Ishikawa (cell line): ENCODE data around the gene CDKN2AIPNL.

Experiments
- CREB1 ChIP-seq: IDR thresholded peaks from 2 replicates; pipeline ENCODE4 v1.6.1; 2012; ENCODE audit warnings: low read depth
- EGR1 ChIP-seq: IDR thresholded peaks from 2 replicates; pipeline ENCODE4 v1.6.1; 2012
- EP300 ChIP-seq: IDR thresholded peaks from 2 replicates; pipeline ENCODE4 v1.6.1; 2012; ENCODE audit warnings: borderline replicate concordance
- MAX ChIP-seq: IDR thresholded peaks from 2 replicates; pipeline ENCODE4 v1.6.1; 2012
- RAD21 ChIP-seq: IDR thresholded peaks from 2 replicates; pipeline ENCODE4 v1.6.1; 2012; ENCODE audit warnings: low read depth
- REST ChIP-seq: IDR thresholded peaks from 2 replicates; pipeline ENCODE4 v1.6.1; 2012; ENCODE audit warnings: low read depth, mild to moderate bottlenecking

- TF ChIP-seq EP300 (no peak), EGR1 (no peak), RAD21 (no peak), MAX (no peak), CREB1 (no peak), REST (no peak)
These were observed 11.2 kb upstream of the CDKN2AIPNL start for GRCh38 chr5:134422791-134423365.
